Upper lobe of left lung (tissue), 4 donors: ENCODE data around the gene SETD4.

Experiments used
- EP300 ChIP-seq, 4 donors: sonication (generic); formaldehyde crosslinking; IDR thresholded peaks; one replicate each; pipeline ENCODE4 v1.5.1; 2017; ENCODE audit warnings: antibody characterized with exemption in 4 of 4, control low read depth in 2 of 4
- POLR2A ChIP-seq, 4 donors: fragments of 450-650 bp; IDR thresholded peaks; one replicate each; pipeline ENCODE4 v1.5.1; 2016 to 2017; ENCODE audit warnings: antibody characterized with exemption in 4 of 4, mild to moderate bottlenecking in 2 of 4
- TF ChIP-seq, protein P1 (sequence below), 6 experiments: fragments of 450-650 bp in 4 of 6; fragments of 200-600 bp in 2 of 6; sonication (generic) in 2 of 6; IDR thresholded peaks; one replicate each; pipeline ENCODE4 v1.5.1; 2016 to 2019; ENCODE audit warnings: antibody characterized with exemption in 6 of 6

DNA sequence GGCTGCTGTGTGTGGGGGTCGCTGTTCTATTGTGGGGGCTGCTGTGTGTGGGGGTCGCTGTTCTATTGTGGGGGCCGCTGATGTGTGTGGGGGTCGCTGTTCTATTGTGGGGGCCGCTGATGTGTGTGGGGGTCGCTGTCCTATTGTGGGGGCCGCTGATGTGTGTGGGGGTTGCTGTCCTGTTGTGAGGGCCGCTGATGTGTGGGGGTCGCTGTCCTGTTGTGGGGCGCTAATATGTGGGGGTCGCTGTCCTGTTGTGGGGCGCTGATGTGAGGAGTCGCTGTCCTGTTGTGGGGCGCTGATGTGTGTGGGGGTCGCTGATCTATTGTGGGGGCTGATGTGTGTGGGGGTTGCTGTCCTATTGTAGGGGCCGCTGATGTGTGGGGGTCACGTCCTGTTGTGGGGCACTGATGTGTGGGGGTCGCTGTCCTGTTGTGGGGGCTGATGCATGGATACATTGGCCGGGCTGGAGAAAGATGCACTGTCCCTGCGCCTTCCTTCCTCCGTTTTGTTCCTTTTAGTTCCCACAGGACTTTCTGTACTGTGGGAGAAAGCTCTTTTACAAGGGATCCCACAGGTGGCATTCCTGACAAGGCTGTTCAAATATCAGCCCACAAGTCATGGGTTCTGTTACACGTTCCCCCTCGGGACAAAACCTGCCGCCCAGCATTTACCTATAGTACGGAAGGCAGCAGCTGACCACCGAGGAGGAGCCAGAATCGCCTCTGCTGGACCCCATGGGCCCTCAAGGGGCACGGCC lies 27.5 kb downstream of the SETD4 start:
- no peak for TF ChIP-seq POLR2A (IDR thresholded peaks at IDR 0.05)
- TF ChIP-seq, protein P1, sequence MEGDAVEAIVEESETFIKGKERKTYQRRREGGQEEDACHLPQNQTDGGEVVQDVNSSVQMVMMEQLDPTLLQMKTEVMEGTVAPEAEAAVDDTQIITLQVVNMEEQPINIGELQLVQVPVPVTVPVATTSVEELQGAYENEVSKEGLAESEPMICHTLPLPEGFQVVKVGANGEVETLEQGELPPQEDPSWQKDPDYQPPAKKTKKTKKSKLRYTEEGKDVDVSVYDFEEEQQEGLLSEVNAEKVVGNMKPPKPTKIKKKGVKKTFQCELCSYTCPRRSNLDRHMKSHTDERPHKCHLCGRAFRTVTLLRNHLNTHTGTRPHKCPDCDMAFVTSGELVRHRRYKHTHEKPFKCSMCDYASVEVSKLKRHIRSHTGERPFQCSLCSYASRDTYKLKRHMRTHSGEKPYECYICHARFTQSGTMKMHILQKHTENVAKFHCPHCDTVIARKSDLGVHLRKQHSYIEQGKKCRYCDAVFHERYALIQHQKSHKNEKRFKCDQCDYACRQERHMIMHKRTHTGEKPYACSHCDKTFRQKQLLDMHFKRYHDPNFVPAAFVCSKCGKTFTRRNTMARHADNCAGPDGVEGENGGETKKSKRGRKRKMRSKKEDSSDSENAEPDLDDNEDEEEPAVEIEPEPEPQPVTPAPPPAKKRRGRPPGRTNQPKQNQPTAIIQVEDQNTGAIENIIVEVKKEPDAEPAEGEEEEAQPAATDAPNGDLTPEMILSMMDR (IDR thresholded peaks at IDR 0.05), result no peak
- TF ChIP-seq EP300 (IDR thresholded peaks at IDR 0.05), result no peak
